Breast epithelium (tissue), 4 donors: ENCODE measurements around the gene TUBGCP2. TPM values are rescaled to one million over a fixed set of nuclear protein-coding genes. Genes with fewer than 3 reads are reported as not detected.

Experiments used
- DNase-seq, 2 donors: peaks; one replicate each; pipeline ENCODE4 v3.0.0-alpha.2; 2019; ENCODE audit warnings: low spot score in 2 of 2
- H3K27ac ChIP-seq, 2 donors: fragments of 200-600 bp; sonication (generic) in 1 of 2; one replicate each; pipeline ENCODE4 v1.5.1; 2016 to 2019; ENCODE audit warnings: mild to moderate bottlenecking in 1 of 2
- H3K27me3 ChIP-seq, 2 donors: fragments of 200-600 bp; sonication (generic) in 1 of 2; one replicate each; pipeline versions ENCODE4 v1.5.1 to v1.6.0; 2017 to 2019; ENCODE audit warnings: control low read depth in 1 of 2, mild to moderate bottlenecking in 1 of 2
- H3K36me3 ChIP-seq: fragments of 200-600 bp; one replicate; pipeline ENCODE4 v1.5.1; 2019
- H3K4me1 ChIP-seq, 2 donors: fragments of 200-600 bp; sonication (generic); one replicate each; pipeline ENCODE4 v1.5.1; 2016 to 2019; ENCODE audit warnings: control low read depth in 1 of 2
- H3K4me3 ChIP-seq, 3 donors: fragments of 200-600 bp; sonication (generic); 1 replicate in 2 of 3; 2 replicates in 1 of 3; pipeline ENCODE4 v1.5.1; 2016 to 2019; ENCODE audit warnings: mild to moderate bottlenecking in 3 of 3, moderate library complexity in 2 of 3
- H3K9me3 ChIP-seq, 2 donors: fragments of 200-600 bp; sonication (generic) in 1 of 2; one replicate each; pipeline ENCODE4 v1.5.1; 2016 to 2019; ENCODE audit warnings: control low read depth in 1 of 2
- POLR2A ChIP-seq: fragments of 450-650 bp; IDR thresholded peaks from one replicate; pipeline ENCODE4 v1.6.1; 2016; ENCODE audit warnings: antibody characterized with exemption, mild to moderate bottlenecking, moderate library complexity
- POLR2AphosphoS5 ChIP-seq, 3 donors: sonication (generic); formaldehyde crosslinking; IDR thresholded peaks; one replicate each; pipeline ENCODE4 v1.6.1; 2017; ENCODE audit warnings: antibody characterized with exemption in 3 of 3
- intact Hi-C: fragments of 100-400 bp; cut with DNase I; formaldehyde crosslinking; loops from one replicate; pipeline ENCODE4 v1.15.1; 2023; ENCODE audit warnings: low total_unique reads
- total RNA-seq, 3 donors: library from RNA; depleted of rRNA; stranded (reverse); fragments of >200 nt; gene quantifications; one replicate each; pipeline ENCODE4 v1.1.0, GENCODE V29; 2016
- TF ChIP-seq, protein P1 (sequence below), 3 donors: fragments of 450-650 bp; IDR thresholded peaks; one replicate each; pipeline ENCODE4 v1.5.1; 2016 to 2017; ENCODE audit warnings: antibody characterized with exemption in 3 of 3, mild to moderate bottlenecking in 3 of 3, moderate library complexity in 3 of 3

The TUBGCP2 gene
- total RNA-seq, 3 donors from 2014 or later, result 33.6 to 40.0 (median 39.5) TPM

DNA sequence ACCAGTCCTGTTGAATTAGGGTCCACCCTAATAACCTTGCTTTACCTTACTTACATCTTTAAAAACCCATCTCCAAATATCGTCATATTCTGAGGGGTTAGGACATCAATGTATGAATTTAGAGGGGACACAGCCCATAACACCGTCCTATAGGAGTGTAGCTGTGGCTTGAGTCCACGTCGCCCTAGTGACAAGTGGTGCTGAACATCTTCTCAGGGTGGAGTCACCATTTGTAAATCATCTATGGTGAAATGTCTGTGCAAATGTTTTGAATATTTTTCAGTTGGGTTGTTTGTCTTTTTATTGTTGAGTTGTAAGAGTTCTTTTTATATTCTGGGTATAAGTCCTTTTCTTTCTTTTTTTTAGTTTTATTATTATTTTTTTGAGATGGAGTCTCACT is 33.3 kb upstream of the TUBGCP2 start:
- no peak for DNase-seq
- H3K4me1 ChIP-seq, result no peaks in the 10 kb centered on the region
- no peak overlapping the region for H3K27ac ChIP-seq
- H3K9me3 ChIP-seq, result no peaks in the 10 kb centered on the region
- intact Hi-C loops, result no loop called here
- TF ChIP-seq POLR2AphosphoS5 (IDR thresholded peaks at IDR 0.05), result no peak
- no peak for TF ChIP-seq POLR2A
- TF ChIP-seq, protein P1, sequence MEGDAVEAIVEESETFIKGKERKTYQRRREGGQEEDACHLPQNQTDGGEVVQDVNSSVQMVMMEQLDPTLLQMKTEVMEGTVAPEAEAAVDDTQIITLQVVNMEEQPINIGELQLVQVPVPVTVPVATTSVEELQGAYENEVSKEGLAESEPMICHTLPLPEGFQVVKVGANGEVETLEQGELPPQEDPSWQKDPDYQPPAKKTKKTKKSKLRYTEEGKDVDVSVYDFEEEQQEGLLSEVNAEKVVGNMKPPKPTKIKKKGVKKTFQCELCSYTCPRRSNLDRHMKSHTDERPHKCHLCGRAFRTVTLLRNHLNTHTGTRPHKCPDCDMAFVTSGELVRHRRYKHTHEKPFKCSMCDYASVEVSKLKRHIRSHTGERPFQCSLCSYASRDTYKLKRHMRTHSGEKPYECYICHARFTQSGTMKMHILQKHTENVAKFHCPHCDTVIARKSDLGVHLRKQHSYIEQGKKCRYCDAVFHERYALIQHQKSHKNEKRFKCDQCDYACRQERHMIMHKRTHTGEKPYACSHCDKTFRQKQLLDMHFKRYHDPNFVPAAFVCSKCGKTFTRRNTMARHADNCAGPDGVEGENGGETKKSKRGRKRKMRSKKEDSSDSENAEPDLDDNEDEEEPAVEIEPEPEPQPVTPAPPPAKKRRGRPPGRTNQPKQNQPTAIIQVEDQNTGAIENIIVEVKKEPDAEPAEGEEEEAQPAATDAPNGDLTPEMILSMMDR (IDR thresholded peaks at IDR 0.05), result no peak
- H3K4me3 ChIP-seq, result no peak overlapping the region
- peaks cover under 1 to 91% of the 10 kb centered on the region in 2 donors for H3K27me3 ChIP-seq
- no peaks in the 10 kb centered on the region for H3K36me3 ChIP-seq

DNA sequence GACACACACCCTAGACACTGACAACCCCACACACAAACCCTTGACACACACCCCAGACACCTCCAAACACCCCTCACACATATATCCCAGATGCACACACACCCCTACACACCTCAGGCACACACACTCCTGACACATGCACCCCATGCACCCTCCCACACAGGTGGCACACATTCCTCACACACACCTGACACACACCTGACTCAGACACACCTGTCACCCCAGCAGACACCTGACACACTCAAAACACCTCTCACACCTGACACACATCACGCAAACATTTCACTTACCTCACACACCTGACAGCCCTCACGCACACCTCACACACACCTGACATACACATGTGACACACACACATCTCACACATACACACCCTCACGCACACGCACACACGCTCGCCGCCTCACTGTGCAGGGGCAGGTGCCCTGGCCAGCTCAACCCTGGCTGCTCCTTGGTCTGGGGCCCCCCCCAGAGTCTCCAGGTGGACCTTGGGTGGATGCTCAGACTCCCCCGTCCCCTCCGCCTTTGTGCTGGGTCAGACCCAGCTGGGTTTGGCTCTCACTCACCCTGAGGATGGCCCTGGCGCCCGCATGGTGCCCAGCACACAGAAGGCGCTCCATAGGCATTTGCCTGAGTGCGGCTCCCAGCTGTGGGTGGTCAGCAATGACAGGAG is 31.2 kb upstream of the TUBGCP2 start:
- TF ChIP-seq POLR2A (no peak), POLR2AphosphoS5 (IDR thresholded peaks at IDR 0.05) (no peak)
- TF ChIP-seq, protein P1 (IDR thresholded peaks at IDR 0.05), result no peak
- peaks cover 7 to 8% of the 10 kb centered on the region in 2 donors for H3K4me1 ChIP-seq
- DNase-seq, result no peak
- H3K27ac ChIP-seq, result no peak overlapping the region
- intact Hi-C loops, result no loop called here
- H3K9me3 ChIP-seq, result no peaks in the 10 kb centered on the region
- no peak overlapping the region for H3K4me3 ChIP-seq
- H3K36me3 ChIP-seq, result no peaks in the 10 kb centered on the region
- H3K27me3 ChIP-seq, result peaks cover 16 to 94% of the 10 kb centered on the region in 2 donors

DNA sequence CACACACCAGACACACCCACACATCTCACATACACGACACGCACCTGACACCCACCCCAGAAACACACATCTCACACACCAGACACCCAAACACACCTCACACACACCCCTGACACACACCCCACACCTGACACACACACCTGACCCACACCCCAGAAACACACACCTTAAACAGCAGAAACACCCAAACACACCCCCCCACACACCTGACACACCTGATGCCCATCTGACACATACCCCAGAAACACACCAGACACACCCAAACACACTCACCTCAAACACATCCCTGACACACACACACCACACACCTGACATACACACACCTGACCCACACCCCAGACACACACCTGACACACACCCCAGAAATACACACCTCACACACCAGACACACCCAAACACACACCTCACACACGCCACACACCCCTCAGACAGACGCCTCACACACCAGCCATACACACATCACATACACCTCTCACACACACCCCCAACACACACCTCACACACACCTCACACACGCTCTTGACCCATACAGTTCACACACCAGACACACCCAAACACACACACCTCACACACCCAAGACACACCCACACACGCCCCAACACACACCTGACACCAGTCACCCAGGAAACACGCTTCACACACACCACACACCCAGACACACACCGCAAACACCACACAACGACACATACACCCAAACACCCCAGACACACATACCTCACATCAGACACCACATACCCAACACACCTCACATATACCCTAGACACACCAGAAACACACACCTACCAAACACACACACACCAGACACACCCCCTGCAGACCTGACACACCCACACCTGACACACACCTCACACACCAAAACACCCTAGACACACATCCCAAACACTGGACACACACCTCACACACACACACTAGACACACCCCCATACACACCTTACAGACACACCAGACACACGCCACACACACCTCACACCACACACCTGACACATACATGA is 29.7 kb upstream of the TUBGCP2 start:
- peaks cover 18 to 88% of the 10 kb centered on the region in 2 donors for H3K27me3 ChIP-seq

DNA sequence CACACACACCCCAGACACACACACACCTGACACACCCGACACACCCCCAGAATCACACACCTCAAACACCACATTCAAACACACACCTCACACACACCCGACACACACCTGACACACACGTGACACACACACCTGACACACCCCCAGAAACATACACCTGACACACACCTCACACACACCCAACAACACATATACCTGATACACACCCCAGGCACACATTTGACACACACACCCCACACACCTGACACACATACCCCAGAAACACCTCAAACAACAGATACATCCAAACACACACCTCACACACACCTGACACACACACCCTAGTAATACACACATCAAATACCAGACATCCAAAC is 28.7 kb upstream of the TUBGCP2 start:
- no peak for TF ChIP-seq POLR2A
- TF ChIP-seq POLR2AphosphoS5 (IDR thresholded peaks at IDR 0.05), result no peak
- TF ChIP-seq, protein P1 (IDR thresholded peaks at IDR 0.05), result no peak
- H3K27ac ChIP-seq, result no peak overlapping the region
- H3K4me3 ChIP-seq, result no peak overlapping the region
- H3K36me3 ChIP-seq, result no peaks in the 10 kb centered on the region
- no peaks in the 10 kb centered on the region for H3K9me3 ChIP-seq
- intact Hi-C loops, result no loop called here
- peaks cover 18 to 86% of the 10 kb centered on the region in 2 donors for H3K27me3 ChIP-seq
- no peak for DNase-seq
- H3K4me1 ChIP-seq, result peaks cover 7 to 8% of the 10 kb centered on the region in 2 donors

More for the DNA sequence above, 29.7 kb upstream of the TUBGCP2 start:
- H3K4me3 ChIP-seq, result no peak overlapping the region
- TF ChIP-seq POLR2A (no peak), POLR2AphosphoS5 (IDR thresholded peaks at IDR 0.05) (no peak)
- TF ChIP-seq, protein P1 (IDR thresholded peaks at IDR 0.05), result no peak
- H3K27ac ChIP-seq, result no peak overlapping the region
- no peak for DNase-seq
- H3K9me3 ChIP-seq, result no peaks in the 10 kb centered on the region
- intact Hi-C loops, result no loop called here
- peaks cover 7 to 8% of the 10 kb centered on the region in 2 donors for H3K4me1 ChIP-seq
- no peaks in the 10 kb centered on the region for H3K36me3 ChIP-seq
